GM18907 (cell line): ENCODE data around the gene RABL2B.

Source experiments
- ATAC-seq: cut with Tn5 transposase; IDR thresholded peaks from one replicate; pipeline ENCODE4 v1.9.1; 2021; ENCODE audit warnings: mild to moderate bottlenecking, moderate library complexity; ENCODE audit not compliant: unreplicated experiment

The RABL2B gene

GRCh38 chr22:50722716-50723428 lies 60.6 kb downstream of the RABL2B start:
- ATAC-seq, result no peak

GRCh38 chr22:50722048-50722701 lies 61.3 kb downstream of the RABL2B start:
- no peak for ATAC-seq

- no peak for ATAC-seq
These were observed 62.1 kb downstream of the RABL2B start for GRCh38 chr22:50721257-50721844.

GRCh38 chr22:50720301-50721256 lies 62.9 kb downstream of the RABL2B start:
- no peak for ATAC-seq

- ATAC-seq, result no peak
These were observed 63.6 kb downstream of the RABL2B start for GRCh38 chr22:50719814-50720300.

GRCh38 chr22:50718352-50718709 lies 65.1 kb downstream of the RABL2B start:
- no peak for ATAC-seq

GRCh38 chr22:50717709-50718351 lies 65.6 kb downstream of the RABL2B start:
- ATAC-seq, result no peak
